ENCODE measurements around the gene SLFN14. TPM values are rescaled to one million over a fixed set of nuclear protein-coding genes. Genes with fewer than 3 reads are reported as not detected.

Gene SLFN14
- total RNA-seq (under 1 TPM in 1 of 4 donors, not detected in 3; 0.12 TPM), polyA plus RNA-seq (under 1 TPM in 1 of 3 donors, not detected in 2; 0.01 TPM)
- long read RNA-seq, donor 1 = 0 reads
- long read RNA-seq, donor 2 = 0 reads

DNA sequence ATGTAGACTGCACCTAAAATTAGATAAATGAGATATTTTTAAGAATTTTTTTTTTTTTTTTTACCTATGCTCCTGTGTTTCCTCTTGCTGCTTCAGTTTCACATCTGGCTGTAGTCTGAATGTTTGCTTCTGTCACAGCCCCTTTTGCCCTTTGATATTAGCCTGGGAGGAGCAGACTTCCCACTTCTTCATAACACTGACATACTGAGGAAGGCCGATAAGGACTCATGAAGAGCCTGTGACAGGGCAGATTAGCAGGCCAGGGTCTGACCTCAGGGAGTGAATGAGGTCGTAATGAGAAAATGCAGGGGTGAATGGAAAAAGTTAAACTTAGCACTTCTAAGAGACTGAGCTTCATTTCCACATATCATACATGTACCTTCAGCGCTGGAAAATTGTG, at the start of gene SLFN14:
SLFN14 (minus strand) TSS at position 117 of the 400 bp plus-strand sequence. CDS start 2,757 bp downstream, outside the sequence.
- intact Hi-C loops (cut with DNase I) = no loop called here
- 65 to 74% (median 71%) methylated on average over 3 of the region's 3 CpGs for WGBS, 3 donors

DNA sequence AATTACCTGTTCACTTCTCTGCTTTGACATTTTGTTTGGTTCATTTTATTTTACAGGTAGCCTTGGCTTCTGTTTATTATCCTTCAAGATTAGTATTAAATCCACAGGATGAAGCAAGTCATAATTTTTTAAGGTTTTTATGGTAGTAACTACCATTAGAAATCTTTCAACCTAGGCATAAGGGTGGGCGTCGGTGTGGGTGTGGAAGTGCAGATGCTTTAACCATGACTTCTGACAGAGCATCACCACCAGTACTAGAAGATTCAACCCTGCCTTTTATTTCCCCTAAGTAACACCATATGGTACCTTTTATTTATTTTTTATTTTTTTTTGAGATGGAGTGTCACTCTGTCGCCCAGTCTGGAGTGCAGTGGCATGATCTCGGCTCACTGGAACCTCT, 49.2 kb upstream of the SLFN14 start:
- WGBS, 3 donors = 97 to 99% (median 97%) methylated on average over 4 of the region's 4 CpGs
- H3K4me1 ChIP-seq = peaks cover 8% of the 10 kb centered on the region
- intact Hi-C loops (cut with DNase I) = no loop called here
- TF ChIP-seq, protein P1, sequence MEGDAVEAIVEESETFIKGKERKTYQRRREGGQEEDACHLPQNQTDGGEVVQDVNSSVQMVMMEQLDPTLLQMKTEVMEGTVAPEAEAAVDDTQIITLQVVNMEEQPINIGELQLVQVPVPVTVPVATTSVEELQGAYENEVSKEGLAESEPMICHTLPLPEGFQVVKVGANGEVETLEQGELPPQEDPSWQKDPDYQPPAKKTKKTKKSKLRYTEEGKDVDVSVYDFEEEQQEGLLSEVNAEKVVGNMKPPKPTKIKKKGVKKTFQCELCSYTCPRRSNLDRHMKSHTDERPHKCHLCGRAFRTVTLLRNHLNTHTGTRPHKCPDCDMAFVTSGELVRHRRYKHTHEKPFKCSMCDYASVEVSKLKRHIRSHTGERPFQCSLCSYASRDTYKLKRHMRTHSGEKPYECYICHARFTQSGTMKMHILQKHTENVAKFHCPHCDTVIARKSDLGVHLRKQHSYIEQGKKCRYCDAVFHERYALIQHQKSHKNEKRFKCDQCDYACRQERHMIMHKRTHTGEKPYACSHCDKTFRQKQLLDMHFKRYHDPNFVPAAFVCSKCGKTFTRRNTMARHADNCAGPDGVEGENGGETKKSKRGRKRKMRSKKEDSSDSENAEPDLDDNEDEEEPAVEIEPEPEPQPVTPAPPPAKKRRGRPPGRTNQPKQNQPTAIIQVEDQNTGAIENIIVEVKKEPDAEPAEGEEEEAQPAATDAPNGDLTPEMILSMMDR (IDR thresholded peaks at IDR 0.05) = no peak
- H3K9me3 ChIP-seq = no peaks in the 10 kb centered on the region
- peaks cover 4 to 78% of the 10 kb centered on the region in 2 donors for H3K36me3 ChIP-seq (ENCODE audit: insufficient read depth in 1 of 2, low read depth in 1 of 2)
- no peak overlapping the region for H3K27ac ChIP-seq
- no peak overlapping the region for H3K4me3 ChIP-seq
- ATAC-seq (no peak), DNase-seq (no peak)
- H3K27me3 ChIP-seq (ENCODE audit: insufficient read depth in 3 of 3, low read length in 2 of 3) = no peaks in the 10 kb centered on the region

More for the DNA sequence above, at the start of gene SLFN14:
- Histone ChIP-seq H3K36me3 (ENCODE audit: insufficient read depth in 1 of 2, low read depth in 1 of 2) (no peaks in the 10 kb centered on the region), H3K4me1 (no peaks in the 10 kb centered on the region), H3K4me3 (no peak within 1 kb of the TSS), H3K9me3 (no peaks in the 10 kb centered on the region), H3K27ac (no peak within 1 kb of the TSS), H3K27me3 (ENCODE audit: insufficient read depth in 3 of 3, low read length in 2 of 3) (no peaks in the 10 kb centered on the region)
- DNase-seq (no peak), ATAC-seq (no peak)
- TF ChIP-seq, protein P1 (IDR thresholded peaks at IDR 0.05) = no peak

DNA sequence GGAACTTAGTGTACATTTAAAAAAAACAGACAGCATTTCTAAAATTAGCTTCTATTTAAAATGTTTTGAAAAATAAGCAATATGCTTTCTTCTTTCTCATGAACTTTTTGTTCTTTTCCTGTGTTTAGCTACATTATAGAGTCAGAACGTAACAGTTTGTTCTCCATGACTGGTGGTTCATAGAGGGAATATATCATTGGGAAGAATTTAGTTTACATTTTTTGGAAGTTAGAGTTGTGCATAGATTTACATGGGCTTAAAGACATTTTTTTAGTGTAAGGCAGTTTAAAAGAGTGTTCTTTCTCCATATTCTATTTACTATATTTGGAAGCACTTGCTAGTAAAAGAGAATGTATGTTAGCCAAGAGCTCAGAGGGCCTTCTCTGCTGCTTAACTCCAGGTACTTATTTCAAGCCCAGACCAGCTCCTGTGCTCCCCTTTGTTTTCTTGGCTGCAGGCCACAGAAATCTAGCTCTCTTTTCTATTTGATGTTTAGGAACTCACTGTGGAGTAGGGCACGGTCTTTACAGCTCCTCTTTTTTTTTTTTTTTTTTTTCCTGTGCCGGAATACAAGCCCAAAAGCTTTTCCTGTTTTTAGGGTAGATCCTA, 46.7 kb upstream of the SLFN14 start:
- peaks cover 4 to 97% of the 10 kb centered on the region in 2 donors for H3K36me3 ChIP-seq (ENCODE audit: insufficient read depth in 1 of 2, low read depth in 1 of 2)
- ATAC-seq (no peak), DNase-seq (no peak)
- TF ChIP-seq, protein P1 (IDR thresholded peaks at IDR 0.05) = no peak
- 71 to 80% (median 79%) methylated on average over 3 of the region's 3 CpGs for WGBS, 3 donors
- intact Hi-C loops (cut with DNase I) = no loop called here
- no peaks in the 10 kb centered on the region for H3K9me3 ChIP-seq
- H3K27me3 ChIP-seq (ENCODE audit: insufficient read depth in 3 of 3, low read length in 2 of 3) = no peaks in the 10 kb centered on the region
- no peak overlapping the region for H3K27ac ChIP-seq
- no peaks in the 10 kb centered on the region for H3K4me1 ChIP-seq
- H3K4me3 ChIP-seq = no peak overlapping the region

DNA sequence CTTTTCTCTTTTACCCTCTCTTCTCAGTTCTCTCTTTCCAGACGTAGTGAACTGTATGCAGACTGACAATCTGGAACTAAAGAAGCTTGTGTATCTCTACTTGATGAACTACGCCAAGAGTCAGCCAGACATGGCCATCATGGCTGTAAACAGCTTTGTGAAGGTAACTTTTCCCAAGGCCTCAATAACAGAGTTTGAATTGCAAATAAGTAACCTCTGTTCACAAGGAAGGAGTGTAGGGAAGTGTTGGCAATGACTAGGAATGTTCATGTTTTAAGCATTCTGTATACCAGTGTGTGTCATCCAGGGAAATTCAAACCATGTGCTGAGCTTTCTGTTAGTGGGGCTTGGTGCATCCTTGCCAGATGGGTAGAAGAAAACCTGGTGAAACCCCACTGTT, 45.1 kb upstream of the SLFN14 start:
- H3K36me3 ChIP-seq (ENCODE audit: insufficient read depth in 1 of 2, low read depth in 1 of 2) = peaks cover 4 to 97% of the 10 kb centered on the region in 2 donors
- TF ChIP-seq, protein P1 (IDR thresholded peaks at IDR 0.05) = no peak

More for the DNA sequence above, 45.1 kb upstream of the SLFN14 start:
- DNase-seq (no peak), ATAC-seq (no peak)
- no peaks in the 10 kb centered on the region for H3K9me3 ChIP-seq
- H3K27ac ChIP-seq = no peak overlapping the region
- no peak overlapping the region for H3K4me3 ChIP-seq
- 78 to 90% (median 89%) methylated on average over 2 of the region's 2 CpGs for WGBS, 3 donors
- intact Hi-C loops (cut with DNase I) = no loop called here
- no peaks in the 10 kb centered on the region for H3K4me1 ChIP-seq
- no peaks in the 10 kb centered on the region for H3K27me3 ChIP-seq (ENCODE audit: insufficient read depth in 3 of 3, low read length in 2 of 3)
